ENCODE results near the gene GPR108. TPM values are rescaled to one million over a fixed set of nuclear protein-coding genes. Genes with fewer than 3 reads are reported as not detected.

GPR108 gene
- total and polyA plus RNA-seq, 5 donors from 2014 or later: 60.7 to 98.8 (median 86.2) TPM

GRCh38 chr19:6714749-6715555 lies 22.4 kb downstream of the GPR108 start:
- Mint-ChIP-seq H3K36me3 (no peaks in the 10 kb centered on the region), H3K27me3 (peaks cover 22% of the 10 kb centered on the region), H3K4me3 (no peak overlapping the region), H3K9me3 (peaks cover 0 to 2% (median 0%) of the 10 kb centered on the region in 7 donors), H3K27ac (no peak overlapping the region), H3K4me1 (peaks cover 0 to 18% (median 7%) of the 10 kb centered on the region in 4 donors)
- H3K9me3 ChIP-seq (ENCODE audit: control insufficient read depth in 2 of 2, low read length in 2 of 2): no peaks in the 10 kb centered on the region
- DNase-seq (no peak), ATAC-seq (ENCODE audit: low read depth in 2 of 2) (no peak)
- H3K27ac ChIP-seq (ENCODE audit: insufficient read depth, low read length, poor library complexity, severe bottlenecking): no peak overlapping the region
- H3K36me3 ChIP-seq (ENCODE audit: control insufficient read depth, insufficient read depth, low read length): no peaks in the 10 kb centered on the region
- H3K27me3 ChIP-seq (ENCODE audit: control insufficient read depth, insufficient read depth, low read length): peaks cover 4% of the 10 kb centered on the region
- no peak overlapping the region for H3K4me3 ChIP-seq (ENCODE audit: low read depth, low read length)
- H3K4me1 ChIP-seq (ENCODE audit: control insufficient read depth, insufficient read depth, low read length, poor library complexity, severe bottlenecking): peaks cover 6% of the 10 kb centered on the region

GRCh38 chr19:6713773-6714692 lies 23.3 kb downstream of the GPR108 start:
- H3K27ac Mint-ChIP-seq: no peak overlapping the region
- H3K27me3 ChIP-seq (ENCODE audit: control insufficient read depth, insufficient read depth, low read length): peaks cover 5% of the 10 kb centered on the region
- H3K4me3 ChIP-seq (ENCODE audit: low read depth, low read length): no peak overlapping the region
- H3K36me3 Mint-ChIP-seq: no peaks in the 10 kb centered on the region
- H3K9me3 ChIP-seq (ENCODE audit: control insufficient read depth in 2 of 2, low read length in 2 of 2): no peaks in the 10 kb centered on the region
- H3K4me1 ChIP-seq (ENCODE audit: control insufficient read depth, insufficient read depth, low read length, poor library complexity, severe bottlenecking): peaks cover 6% of the 10 kb centered on the region
- peaks cover 31% of the 10 kb centered on the region for H3K27me3 Mint-ChIP-seq
- H3K4me3 Mint-ChIP-seq: no peak overlapping the region
- no peaks in the 10 kb centered on the region for H3K36me3 ChIP-seq (ENCODE audit: control insufficient read depth, insufficient read depth, low read length)
- H3K4me1 Mint-ChIP-seq: peaks cover 0 to 24% (median 7%) of the 10 kb centered on the region in 4 donors
- no peak overlapping the region for H3K27ac ChIP-seq (ENCODE audit: insufficient read depth, low read length, poor library complexity, severe bottlenecking)
- peaks cover 0 to 3% (median 0%) of the 10 kb centered on the region in 7 donors for H3K9me3 Mint-ChIP-seq
- DNase-seq: no peak
- no peak for ATAC-seq (ENCODE audit: low read depth in 2 of 2)

- no peak for ATAC-seq (ENCODE audit: low read depth in 2 of 2)
- H3K9me3 ChIP-seq (ENCODE audit: control insufficient read depth in 2 of 2, low read length in 2 of 2): no peaks in the 10 kb centered on the region
- Mint-ChIP-seq H3K36me3 (no peaks in the 10 kb centered on the region), H3K27me3 (peaks cover 41% of the 10 kb centered on the region), H3K9me3 (peaks cover 0 to 5% (median 0%) of the 10 kb centered on the region in 7 donors), H3K4me3 (no peak overlapping the region), H3K4me1 (peaks cover 0 to 24% (median 7%) of the 10 kb centered on the region in 4 donors), H3K27ac (no peak overlapping the region)
- DNase-seq: no peak
- peaks cover 5% of the 10 kb centered on the region for H3K27me3 ChIP-seq (ENCODE audit: control insufficient read depth, insufficient read depth, low read length)
- H3K4me1 ChIP-seq (ENCODE audit: control insufficient read depth, insufficient read depth, low read length, poor library complexity, severe bottlenecking): peaks cover 6% of the 10 kb centered on the region
- no peaks in the 10 kb centered on the region for H3K36me3 ChIP-seq (ENCODE audit: control insufficient read depth, insufficient read depth, low read length)
- no peak overlapping the region for H3K4me3 ChIP-seq (ENCODE audit: low read depth, low read length)
- H3K27ac ChIP-seq (ENCODE audit: insufficient read depth, low read length, poor library complexity, severe bottlenecking): no peak overlapping the region
Observed at GRCh38 chr19:6712692-6713670, 24.4 kb downstream of the GPR108 start.

- Histone ChIP-seq H3K9me3 (ENCODE audit: control insufficient read depth in 2 of 2, low read length in 2 of 2) (no peaks in the 10 kb centered on the region), H3K36me3 (ENCODE audit: control insufficient read depth, insufficient read depth, low read length) (no peaks in the 10 kb centered on the region), H3K4me3 (ENCODE audit: low read depth, low read length) (no peak overlapping the region), H3K27me3 (ENCODE audit: control insufficient read depth, insufficient read depth, low read length) (peaks cover 5% of the 10 kb centered on the region), H3K27ac (ENCODE audit: insufficient read depth, low read length, poor library complexity, severe bottlenecking) (no peak overlapping the region), H3K4me1 (ENCODE audit: control insufficient read depth, insufficient read depth, low read length, poor library complexity, severe bottlenecking) (peaks cover 6% of the 10 kb centered on the region)
- Mint-ChIP-seq H3K27ac (no peak overlapping the region), H3K4me1 (peaks cover 0 to 21% (median 5%) of the 10 kb centered on the region in 4 donors), H3K4me3 (no peak overlapping the region), H3K9me3 (peaks cover 0 to 5% (median 0%) of the 10 kb centered on the region in 7 donors), H3K27me3 (peaks cover 47% of the 10 kb centered on the region), H3K36me3 (no peaks in the 10 kb centered on the region)
- ATAC-seq (ENCODE audit: low read depth in 2 of 2) (no peak), DNase-seq (no peak)
Observed at GRCh38 chr19:6712231-6712630, 25.1 kb downstream of the GPR108 start.

GRCh38 chr19:6711605-6712004 lies 25.8 kb downstream of the GPR108 start:
- Histone ChIP-seq H3K36me3 (ENCODE audit: control insufficient read depth, insufficient read depth, low read length) (no peaks in the 10 kb centered on the region), H3K27ac (ENCODE audit: insufficient read depth, low read length, poor library complexity, severe bottlenecking) (no peak overlapping the region), H3K4me1 (ENCODE audit: control insufficient read depth, insufficient read depth, low read length, poor library complexity, severe bottlenecking) (peaks cover 6% of the 10 kb centered on the region), H3K4me3 (ENCODE audit: low read depth, low read length) (no peak overlapping the region), H3K9me3 (ENCODE audit: control insufficient read depth in 2 of 2, low read length in 2 of 2) (no peaks in the 10 kb centered on the region), H3K27me3 (ENCODE audit: control insufficient read depth, insufficient read depth, low read length) (peaks cover 5% of the 10 kb centered on the region)
- peaks cover 0 to 5% (median 0%) of the 10 kb centered on the region in 7 donors for H3K9me3 Mint-ChIP-seq
- H3K4me3 Mint-ChIP-seq: no peak overlapping the region
- no peaks in the 10 kb centered on the region for H3K36me3 Mint-ChIP-seq
- peaks cover 0 to 21% (median 5%) of the 10 kb centered on the region in 4 donors for H3K4me1 Mint-ChIP-seq
- ATAC-seq (ENCODE audit: low read depth in 2 of 2) (no peak), DNase-seq (no peak)
- H3K27me3 Mint-ChIP-seq: peaks cover 45% of the 10 kb centered on the region
- H3K27ac Mint-ChIP-seq: no peak overlapping the region

GRCh38 chr19:6711078-6711361 lies 26.4 kb downstream of the GPR108 start:
- H3K9me3 Mint-ChIP-seq: peaks cover 0 to 5% (median 0%) of the 10 kb centered on the region in 7 donors

More at GRCh38 chr19:6711078-6711361, 26.4 kb downstream of the GPR108 start:
- Histone ChIP-seq H3K27ac (ENCODE audit: insufficient read depth, low read length, poor library complexity, severe bottlenecking) (no peak overlapping the region), H3K4me1 (ENCODE audit: control insufficient read depth, insufficient read depth, low read length, poor library complexity, severe bottlenecking) (peaks cover 6% of the 10 kb centered on the region), H3K36me3 (ENCODE audit: control insufficient read depth, insufficient read depth, low read length) (no peaks in the 10 kb centered on the region), H3K27me3 (ENCODE audit: control insufficient read depth, insufficient read depth, low read length) (peaks cover 5% of the 10 kb centered on the region), H3K9me3 (ENCODE audit: control insufficient read depth in 2 of 2, low read length in 2 of 2) (no peaks in the 10 kb centered on the region), H3K4me3 (ENCODE audit: low read depth, low read length) (no peak overlapping the region)
- H3K36me3 Mint-ChIP-seq: no peaks in the 10 kb centered on the region
- no peak overlapping the region for H3K4me3 Mint-ChIP-seq
- DNase-seq (no peak), ATAC-seq (ENCODE audit: low read depth in 2 of 2) (no peak)
- H3K27me3 Mint-ChIP-seq: peaks cover 40% of the 10 kb centered on the region
- no peak overlapping the region for H3K27ac Mint-ChIP-seq
- H3K4me1 Mint-ChIP-seq: peaks cover 0 to 21% (median 5%) of the 10 kb centered on the region in 4 donors

All from CD4-positive, CD25-positive, alpha-beta regulatory T cell (primary cell).